GM23338 (cell line): ENCODE results near the gene HPRT1.

Experiments
- CTCF ChIP-seq, 2 experiments: fragments of 200-600 bp in 1 of 2; sonication (generic) in 1 of 2; conservative IDR thresholded peaks; 2 replicates each; pipeline versions ENCODE4 v1.5.1 to v1.6.1; 2016 to 2017; ENCODE audit warnings: antibody characterized with exemption in 2 of 2, low read depth in 2 of 2, mild to moderate bottlenecking in 2 of 2, moderate library complexity in 1 of 2
- EZH2 ChIP-seq: fragments of 200-600 bp; sonication (generic); IDR thresholded peaks from one replicate; pipeline ENCODE4 v1.8.0; 2017; ENCODE audit warnings: antibody characterized with exemption, mild to moderate bottlenecking, low read depth; ENCODE audit not compliant: unreplicated experiment
- EZH2phosphoT487 ChIP-seq: fragments of 200-600 bp; sonication (generic); IDR thresholded peaks from one replicate; pipeline ENCODE4 v1.8.1; 2018; ENCODE audit warnings: antibody characterized with exemption; ENCODE audit not compliant: unreplicated experiment
- POLR2AphosphoS5 ChIP-seq: IDR thresholded peaks from 2 replicates; pipeline ENCODE4 v1.6.1; 2016; ENCODE audit warnings: antibody characterized with exemption, low read depth
- REST ChIP-seq: IDR thresholded peaks from one replicate; pipeline ENCODE4 v1.6.1; 2018; ENCODE audit warnings: antibody characterized with exemption; ENCODE audit not compliant: unreplicated experiment
- ZNF331 ChIP-seq: fragments of 250-450 bp; sonication (Bioruptor Pico); IDR thresholded peaks from 2 replicates; pipeline ENCODE4 v1.5.0; 2020; ENCODE audit warnings: low read depth, mild to moderate bottlenecking, moderate library complexity

GRCh38 chrX:134461437-134461836, 1.5 kb downstream of the HPRT1 start:
- no peak for TF ChIP-seq CTCF (conservative IDR thresholded peaks at IDR 0.05; ENCODE audit: low read depth in 2 of 2)
- no peak for TF ChIP-seq EZH2phosphoT487
- no peak for TF ChIP-seq REST
- no peak for TF ChIP-seq POLR2AphosphoS5
- no peak for TF ChIP-seq ZNF331
- no peak for TF ChIP-seq EZH2
